ENCODE measurements around the gene GHRH. TPM values are rescaled to one million over a fixed set of nuclear protein-coding genes. Genes with fewer than 3 reads are reported as not detected.

Gene GHRH
- total RNA-seq, 1 experiment from 2014 or later = not detected

DNA sequence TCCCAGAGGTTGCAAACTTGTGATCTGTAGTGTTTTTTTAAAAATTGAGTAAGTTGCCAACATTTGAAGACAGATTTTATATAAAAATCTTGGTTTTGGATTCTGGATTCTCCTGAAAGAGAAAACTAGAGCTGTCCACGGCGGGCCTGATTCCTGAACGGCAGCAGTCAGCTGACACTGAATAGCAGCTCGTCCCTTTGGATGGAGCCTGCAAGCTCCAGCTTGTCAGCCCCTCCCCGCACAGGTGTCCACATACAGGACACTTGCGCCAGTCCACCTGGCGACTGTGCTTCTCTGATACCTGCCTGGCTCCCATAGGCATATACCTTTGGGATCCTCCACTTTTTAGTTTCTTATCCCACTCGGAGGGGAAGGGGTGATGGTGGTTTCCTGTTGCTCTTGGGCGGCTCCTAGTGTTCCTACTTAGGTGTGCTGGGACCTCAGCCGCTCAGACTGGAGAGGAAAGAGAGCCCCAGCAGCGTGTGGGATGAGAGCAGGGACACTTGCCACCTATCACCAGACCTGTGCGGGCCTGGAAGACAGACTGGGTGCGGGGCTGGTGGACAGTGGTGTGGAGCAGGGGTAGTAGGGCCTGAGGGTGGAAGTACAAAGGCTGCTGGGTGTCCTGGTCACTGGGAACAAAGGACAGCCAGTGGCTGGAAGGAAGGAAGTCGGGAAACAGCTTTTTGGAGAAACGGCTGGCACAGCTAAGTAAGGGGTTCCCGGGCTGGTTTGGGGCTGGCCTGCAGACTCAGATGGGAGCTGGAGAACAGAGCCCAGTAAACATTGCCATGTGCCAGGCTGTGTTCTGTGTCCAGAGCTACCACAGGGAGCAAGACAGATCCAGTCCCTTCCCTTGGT is 18.3 kb downstream of the GHRH start:
- Histone ChIP-seq H2BK20ac (ENCODE audit: low read depth, low read length, poor library complexity, severe bottlenecking) (no peak overlapping the region), H3T11ph (ENCODE audit: low read length) (no peak overlapping the region), H3K4me1 (ENCODE audit: insufficient read depth, low read length) (no peaks in the 10 kb centered on the region), H3K23me2 (ENCODE audit: insufficient read length, low read depth, low read length, poor library complexity, severe bottlenecking) (no peaks in the 10 kb centered on the region), H3K18ac (ENCODE audit: insufficient read length, low read depth, low read length) (no peak overlapping the region), H2BK5ac (ENCODE audit: insufficient read length, low read length) (no peak overlapping the region), H4K91ac (ENCODE audit: insufficient read length, low read depth, low read length) (no peak overlapping the region), H3K9me3 (ENCODE audit: control insufficient read depth, low read depth, low read length) (no peaks in the 10 kb centered on the region), H4K5ac (ENCODE audit: insufficient read length, low read depth, low read length) (no peak overlapping the region), H3K9ac (ENCODE audit: extremely low read depth, insufficient read length, low read length) (no peak overlapping the region), H2AFZ (ENCODE audit: low read length) (no peak overlapping the region), H3K79me1 (ENCODE audit: insufficient read depth, low read depth, low read length, poor library complexity, severe bottlenecking) (no peaks in the 10 kb centered on the region), H3K4ac (ENCODE audit: low read depth, low read length) (no peak overlapping the region), H2BK12ac (ENCODE audit: insufficient read length, low read depth, low read length) (no peak overlapping the region), H2AK5ac (ENCODE audit: insufficient read length, low read length) (no peak overlapping the region), H3K14ac (ENCODE audit: insufficient read depth, low read length) (no peak overlapping the region), H3K27ac (ENCODE audit: insufficient read length, low read depth, low read length) (no peak overlapping the region), H3K56ac (ENCODE audit: insufficient read length, low read depth, low read length) (no peak overlapping the region), H3K23ac (ENCODE audit: insufficient read length, low read depth, low read length) (no peak overlapping the region), H2BK15ac (ENCODE audit: low read depth, low read length) (no peak overlapping the region), H3K27me3 (ENCODE audit: insufficient read depth, low read length) (no peaks in the 10 kb centered on the region), H3K79me2 (ENCODE audit: insufficient read depth, low read length) (no peaks in the 10 kb centered on the region), H3K4me2 (ENCODE audit: insufficient read depth, insufficient read length, low read length) (no peak overlapping the region), H4K20me1 (ENCODE audit: control insufficient read depth, insufficient read depth, insufficient read length) (no peaks in the 10 kb centered on the region), H4K8ac (replicated peaks; ENCODE audit: insufficient read length, low read depth, low read length) (no peak overlapping the region), H2BK120ac (ENCODE audit: low read depth, low read length, poor library complexity, severe bottlenecking) (no peak overlapping the region)
- Mint-ChIP-seq H3K27ac (peak overlapping the region; percentile 93 to 99 (median 98)), H3K9me3 (no peaks in the 10 kb centered on the region), H3K36me3 (ENCODE audit: insufficient read depth in 1 of 3, low read depth in 3 of 3) (peaks cover 27 to 65% (median 54%) of the 10 kb centered on the region in 3 experiments), H3K4me1 (peaks cover 28 to 35% of the 10 kb centered on the region in 2 experiments), H3K4me3 (no peak overlapping the region), H3K27me3 (ENCODE audit: low read depth) (no peaks in the 10 kb centered on the region)
- DNase-seq = peak; percentile 65
- TF ChIP-seq, protein P1, sequence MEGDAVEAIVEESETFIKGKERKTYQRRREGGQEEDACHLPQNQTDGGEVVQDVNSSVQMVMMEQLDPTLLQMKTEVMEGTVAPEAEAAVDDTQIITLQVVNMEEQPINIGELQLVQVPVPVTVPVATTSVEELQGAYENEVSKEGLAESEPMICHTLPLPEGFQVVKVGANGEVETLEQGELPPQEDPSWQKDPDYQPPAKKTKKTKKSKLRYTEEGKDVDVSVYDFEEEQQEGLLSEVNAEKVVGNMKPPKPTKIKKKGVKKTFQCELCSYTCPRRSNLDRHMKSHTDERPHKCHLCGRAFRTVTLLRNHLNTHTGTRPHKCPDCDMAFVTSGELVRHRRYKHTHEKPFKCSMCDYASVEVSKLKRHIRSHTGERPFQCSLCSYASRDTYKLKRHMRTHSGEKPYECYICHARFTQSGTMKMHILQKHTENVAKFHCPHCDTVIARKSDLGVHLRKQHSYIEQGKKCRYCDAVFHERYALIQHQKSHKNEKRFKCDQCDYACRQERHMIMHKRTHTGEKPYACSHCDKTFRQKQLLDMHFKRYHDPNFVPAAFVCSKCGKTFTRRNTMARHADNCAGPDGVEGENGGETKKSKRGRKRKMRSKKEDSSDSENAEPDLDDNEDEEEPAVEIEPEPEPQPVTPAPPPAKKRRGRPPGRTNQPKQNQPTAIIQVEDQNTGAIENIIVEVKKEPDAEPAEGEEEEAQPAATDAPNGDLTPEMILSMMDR (conservative IDR thresholded peaks at IDR 0.05) = peak; percentile 67
- WGBS (ENCODE audit: extremely low coverage, insufficient read length, low lambda C conversion rate) = no CpG with 5 or more reads among the region's 16 CpGs
